Upper lobe of right lung (tissue), 1 donor: Measurements from ENCODE around the gene PEBP1. TPM values are rescaled to one million over a fixed set of nuclear protein-coding genes. Genes with fewer than 3 reads are reported as not detected.

Experiments
- ATAC-seq: fragments of 200-7000 bp; cut with Tn5 transposase; one replicate; pipeline ENCODE4 v1.9.1; 2020; ENCODE audit warnings: mild to moderate bottlenecking, moderate library complexity
- DNase-seq: peaks from one replicate; pipeline ENCODE4 v3.0.0-alpha.2; 2020
- H3K27ac ChIP-seq: fragments of 200-600 bp; one replicate; pipeline ENCODE4 v1.8.0; 2022
- H3K27me3 ChIP-seq: fragments of 200-600 bp; one replicate; pipeline ENCODE4 v1.8.0; 2022; ENCODE audit warnings: mild to moderate bottlenecking
- H3K36me3 ChIP-seq: fragments of 200-600 bp; one replicate; pipeline ENCODE4 v1.8.0; 2022
- H3K4me1 ChIP-seq: fragments of 200-600 bp; one replicate; pipeline ENCODE4 v1.8.0; 2022
- H3K4me3 ChIP-seq: fragments of 200-600 bp; one replicate; pipeline ENCODE4 v1.8.0; 2022; ENCODE audit warnings: mild to moderate bottlenecking
- H3K9me3 ChIP-seq: fragments of 200-600 bp; one replicate; pipeline ENCODE4 v1.8.0; 2022
- CTCF ChIP-seq: fragments of 200-600 bp; IDR thresholded peaks from one replicate; pipeline ENCODE4 v1.8.0; 2022; ENCODE audit warnings: antibody characterized with exemption
- intact Hi-C: fragments of 100-400 bp; cut with DNase I; formaldehyde crosslinking; loops from one replicate; pipeline ENCODE4 v1.11.0; 2022
- total RNA-seq: library from RNA; stranded (reverse); fragmentation: NEBNext Ultra II Directional; extraction: Animal tissue kit (Norgen Biotek cat#: 25700); gene quantifications from one replicate; pipeline ENCODE4 v1.2.1, GENCODE V29; 2021
- donor health status: DM: no; HTN: yes; CAD: no; lungs with severe emphysema.

The PEBP1 gene
- total RNA-seq, 1 donor from 2014 or later = 223 TPM

GRCh38 chr12:118136559-118137003, 657 bp downstream of the PEBP1 start:
- ATAC-seq = peak; percentile 50

GRCh38 chr12:118137148-118137678, 1.3 kb downstream of the PEBP1 start:
- TF ChIP-seq CTCF = no peak
- peak overlapping the region; percentile 92 for H3K27ac ChIP-seq
- peak overlapping the region; percentile 98 for H3K4me3 ChIP-seq
- peaks cover 44% of the 10 kb centered on the region for H3K36me3 ChIP-seq
- ATAC-seq (no peak), DNase-seq (no peak)
- peaks cover 12% of the 10 kb centered on the region for H3K4me1 ChIP-seq
- H3K27me3 ChIP-seq = no peaks in the 10 kb centered on the region
- intact Hi-C loops = no loop called here
- no peaks in the 10 kb centered on the region for H3K9me3 ChIP-seq

More at GRCh38 chr12:118136559-118137003, 657 bp downstream of the PEBP1 start:
- Histone ChIP-seq H3K27ac (peak overlapping the region; percentile 92), H3K9me3 (no peaks in the 10 kb centered on the region), H3K4me1 (peaks cover 12% of the 10 kb centered on the region), H3K36me3 (peaks cover 37% of the 10 kb centered on the region), H3K27me3 (no peaks in the 10 kb centered on the region), H3K4me3 (peak overlapping the region; percentile 98)
- intact Hi-C loops = no loop called here
- TF ChIP-seq CTCF = no peak
- DNase-seq = peak; percentile 85

GRCh38 chr12:118140825-118141224, 4.9 kb downstream of the PEBP1 start:
- H3K27ac ChIP-seq = no peak overlapping the region
- no peaks in the 10 kb centered on the region for H3K27me3 ChIP-seq
- no peak for ATAC-seq
- H3K36me3 ChIP-seq = peaks cover 74% of the 10 kb centered on the region
- peaks cover 12% of the 10 kb centered on the region for H3K4me1 ChIP-seq
- intact Hi-C loops = no loop called here
- no peaks in the 10 kb centered on the region for H3K9me3 ChIP-seq
- TF ChIP-seq CTCF = no peak
- no peak for DNase-seq
- no peak overlapping the region for H3K4me3 ChIP-seq

GRCh38 chr12:118144499-118144898, 8.6 kb downstream of the PEBP1 start:
- Histone ChIP-seq H3K27ac (no peak overlapping the region), H3K4me3 (no peak overlapping the region), H3K36me3 (peaks cover 83% of the 10 kb centered on the region), H3K4me1 (no peaks in the 10 kb centered on the region), H3K9me3 (no peaks in the 10 kb centered on the region), H3K27me3 (no peaks in the 10 kb centered on the region)
- no peak for ATAC-seq
- DNase-seq = no peak
- intact Hi-C loops = no loop called here
- TF ChIP-seq CTCF = no peak

- Histone ChIP-seq H3K4me3 (no peak overlapping the region), H3K27me3 (no peaks in the 10 kb centered on the region), H3K4me1 (no peaks in the 10 kb centered on the region), H3K36me3 (peaks cover 81% of the 10 kb centered on the region), H3K9me3 (no peaks in the 10 kb centered on the region), H3K27ac (no peak overlapping the region)
- intact Hi-C loops = no loop called here
- ATAC-seq (no peak), DNase-seq (no peak)
- no peak for TF ChIP-seq CTCF
Observed at GRCh38 chr12:118145113-118145797, 9.3 kb downstream of the PEBP1 start.
